Activated B cell treated with CpG ODN at 0.5 μM for 24 hours (primary cell): ENCODE results near the gene RPLP2. TPM values are rescaled to one million over a fixed set of nuclear protein-coding genes. Genes with fewer than 3 reads are reported as not detected.

Experiments
- ATAC-seq: fragments of 200-7000 bp; cut with Tn5 transposase; one replicate; pipeline ENCODE4 v1.10.0; 2021; ENCODE audit warnings: low read depth, mild to moderate bottlenecking, moderate library complexity
- CTCF ChIA-PET: fragments of 350-600 bp; sonication (Branson Sonifier 250); formaldehyde crosslinking; loops from one replicate; lab custom pipeline; 2021; ENCODE audit warnings: antibody characterized with exemption; lab: Charles Lee
- POLR2A ChIA-PET: fragments of 350-600 bp; sonication (Branson Sonifier 250); formaldehyde crosslinking; loops from one replicate; lab custom pipeline; 2021; ENCODE audit warnings: antibody characterized with exemption; lab: Charles Lee
- DNase-seq: peaks from one replicate; pipeline ENCODE4 v3.0.0; 2022
- H3K27ac Mint-ChIP-seq: one replicate; pipeline ENCODE4 v1.8.0; 2020; ENCODE audit warnings: mixed read lengths
- H3K27me3 Mint-ChIP-seq: one replicate; pipeline ENCODE4 v1.8.0; 2021; ENCODE audit warnings: mixed read lengths
- H3K36me3 Mint-ChIP-seq: one replicate; pipeline ENCODE4 v1.8.0; 2021; ENCODE audit warnings: low read depth, mixed read lengths
- H3K4me1 Mint-ChIP-seq: one replicate; pipeline ENCODE4 v1.8.0; 2021; ENCODE audit warnings: mixed read lengths
- H3K4me3 Mint-ChIP-seq: one replicate; pipeline ENCODE4 v1.8.0; 2020; ENCODE audit warnings: mild to moderate bottlenecking, mixed read lengths
- H3K9me3 Mint-ChIP-seq: one replicate; pipeline ENCODE4 v1.8.0; 2020; ENCODE audit warnings: mixed read lengths
- CTCF ChIP-seq: fragments of 200-600 bp; IDR thresholded peaks from one replicate; pipeline ENCODE4 v1.8.0; 2022; ENCODE audit warnings: antibody characterized with exemption, mild to moderate bottlenecking
- intact Hi-C: fragments of 100-400 bp; cut with micrococcal nuclease; formaldehyde crosslinking; loops from one replicate; pipeline ENCODE4 v1.15.1; 2024
- total RNA-seq: library from RNA; stranded (reverse); gene quantifications from 2 replicates; pipeline ENCODE4 v1.2.3, GENCODE V29; 2022

The RPLP2 gene
- total RNA-seq, 1 donor from 2014 or later, result 4,124 TPM

DNA sequence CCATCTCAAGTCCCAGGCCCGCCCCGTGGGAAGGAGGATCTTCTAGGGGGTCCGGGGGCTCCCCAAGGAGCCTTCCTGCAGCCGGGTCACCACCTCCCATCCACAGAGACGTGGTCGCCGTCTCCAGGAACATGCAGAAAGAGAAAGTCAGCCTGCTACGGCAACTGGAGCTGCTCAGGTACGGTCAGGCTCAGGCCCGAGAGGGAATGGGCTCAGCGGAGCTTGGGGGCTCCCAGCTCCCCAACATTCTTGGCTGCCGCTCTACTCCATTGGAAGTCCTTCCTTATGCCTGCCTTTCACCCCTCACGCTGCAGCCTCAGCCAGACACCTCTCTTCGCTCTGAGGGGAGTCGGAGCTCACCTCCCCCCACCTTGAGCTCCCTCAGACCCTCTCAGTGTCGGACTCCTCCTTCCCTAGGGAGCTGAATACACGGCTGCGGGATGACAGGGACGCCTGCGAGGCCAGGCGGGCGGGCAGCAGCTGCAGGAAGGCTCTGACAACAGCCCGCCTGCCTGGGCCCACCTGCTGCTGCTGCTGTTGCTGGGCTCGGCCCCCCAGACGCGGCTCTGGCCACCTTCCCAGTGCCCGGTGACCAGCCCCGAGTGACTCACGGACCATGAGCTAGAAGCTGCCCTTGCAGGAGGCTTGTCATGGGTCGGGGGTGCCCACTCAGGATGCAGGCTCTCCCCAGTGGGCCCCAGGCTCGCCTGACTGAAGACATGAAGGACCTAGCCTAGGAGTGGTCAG lies 21.5 kb downstream of the RPLP2 start:
- intact Hi-C loops, result loop anchor here (5.0 kb wide), 1 partner anchor 34 kb away; the partner anchor contains the start of gene SLC25A22
- CTCF ChIA-PET, result no interaction called here
- Mint-ChIP-seq H3K27ac (no peak overlapping the region), H3K9me3 (no peaks in the 10 kb centered on the region), H3K36me3 (no peaks in the 10 kb centered on the region), H3K4me1 (peaks cover 51% of the 10 kb centered on the region), H3K27me3 (peaks cover 6% of the 10 kb centered on the region), H3K4me3 (peak overlapping the region; percentile 41)
- DNase-seq (no peak), ATAC-seq (no peak)
- POLR2A ChIA-PET, result interaction anchor here (0.6 to 8.3 kb wide), 7 partner anchors 10 to 476 kb away, joined by 3 to 104 read pairs (median 5); partner anchors contain the start of genes PNPLA2, POLR2L, RPLP2 and TSPAN4
- TF ChIP-seq CTCF, result no peak

- ATAC-seq (no peak), DNase-seq (no peak)
- Mint-ChIP-seq H3K27me3 (peaks cover 6% of the 10 kb centered on the region), H3K4me3 (peak overlapping the region; percentile 41), H3K27ac (no peak overlapping the region), H3K36me3 (no peaks in the 10 kb centered on the region), H3K4me1 (peaks cover 47% of the 10 kb centered on the region), H3K9me3 (no peaks in the 10 kb centered on the region)
- TF ChIP-seq CTCF, result no peak
- intact Hi-C loops, result loop anchor here (1.0 to 5.0 kb wide), 2 partner anchors 10 to 35 kb away; partner anchors contain the start of genes POLR2L, SLC25A22 and TSPAN4
- CTCF ChIA-PET, result no interaction called here
- POLR2A ChIA-PET, result interaction anchor here (1.0 to 8.3 kb wide), 5 partner anchors 11 to 477 kb away, joined by 3 to 104 read pairs (median 5); partner anchors contain the start of genes PNPLA2, POLR2L, RPLP2 and TSPAN4
These were observed 22.3 kb downstream of the RPLP2 start for GRCh38 chr11:831961-832528.

DNA sequence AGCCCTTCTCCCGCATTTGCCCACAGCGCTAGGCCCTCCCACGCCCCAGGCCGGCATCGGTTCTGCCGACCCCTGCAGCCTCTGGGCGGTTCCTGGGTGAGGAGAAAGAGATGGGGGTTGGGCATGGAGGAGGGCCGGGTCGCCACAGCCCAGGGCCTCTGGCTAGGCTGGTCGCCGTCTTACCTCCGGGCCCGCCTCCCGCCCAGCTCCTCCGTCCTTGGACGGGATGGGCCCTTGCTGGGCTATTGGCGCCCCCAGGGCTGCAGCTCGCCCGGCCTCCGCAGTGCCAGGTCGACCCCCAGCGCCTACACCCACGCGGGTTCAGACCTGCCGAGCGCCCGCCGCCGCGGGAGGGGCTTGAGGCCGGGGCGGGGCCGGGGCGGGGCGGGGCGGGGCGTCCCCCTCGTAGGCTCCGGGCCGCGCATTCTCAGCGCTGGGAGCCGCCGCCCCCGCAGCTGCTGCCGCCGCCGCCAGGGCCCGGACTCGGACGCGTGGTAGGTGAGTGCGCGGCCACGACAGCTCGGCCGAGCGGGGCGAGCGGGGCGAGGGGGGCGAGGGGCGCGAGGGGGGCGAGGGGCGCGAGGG lies 22.9 kb downstream of the RPLP2 start, which contains the start of gene CD151:
Gene CD151, plus strand, starts transcription at position 424 of the 585 bp plus-strand sequence. CDS start 3,118 bp downstream, outside the sequence.
- ATAC-seq, result peak; percentile 64
- Mint-ChIP-seq H3K4me3 (peak within 1 kb of the TSS; percentile 64), H3K9me3 (no peaks in the 10 kb centered on the region), H3K36me3 (peaks cover 3% of the 10 kb centered on the region), H3K27ac (no peak within 1 kb of the TSS), H3K4me1 (peaks cover 44% of the 10 kb centered on the region), H3K27me3 (peaks cover 4% of the 10 kb centered on the region)
- ChIA-PET POLR2A (interaction anchor here (1.0 to 8.3 kb wide), 4 partner anchors 10 to 477 kb away, joined by 3 to 104 read pairs (median 22); partner anchors contain the start of genes PNPLA2, POLR2L and TSPAN4), CTCF (no interaction called here)
- no peak for TF ChIP-seq CTCF
- peak; percentile 65 for DNase-seq
- intact Hi-C loops, result loop anchor here (1.0 to 5.0 kb wide), 2 partner anchors 10 to 35 kb away; partner anchors contain the start of genes POLR2L, SLC25A22 and TSPAN4

- ChIA-PET POLR2A (interaction anchor here (0.9 to 8.3 kb wide), 4 partner anchors 9 to 24 kb away, joined by 3 to 104 read pairs (median 21); partner anchors contain the start of genes PNPLA2, POLR2L, RPLP2 and TSPAN4), CTCF (no interaction called here)
- peak; percentile 52 for DNase-seq
- no peak for TF ChIP-seq CTCF
- Mint-ChIP-seq H3K4me3 (no peak overlapping the region), H3K27me3 (peaks cover 3% of the 10 kb centered on the region), H3K36me3 (peaks cover 9% of the 10 kb centered on the region), H3K4me1 (peaks cover 38% of the 10 kb centered on the region), H3K27ac (no peak overlapping the region), H3K9me3 (no peaks in the 10 kb centered on the region)
- peak; percentile 26 for ATAC-seq
- intact Hi-C loops, result loop anchor here (5.0 kb wide), 1 partner anchor 36 kb away; the partner anchor contains the start of gene SLC25A22
These were observed 23.5 kb downstream of the RPLP2 start for GRCh38 chr11:833114-833791.
